ENCODE measurements around the gene CATSPER1. TPM values are rescaled to one million over a fixed set of nuclear protein-coding genes. Genes with fewer than 3 reads are reported as not detected.

The CATSPER1 gene
- total and polyA plus RNA-seq, 2 donors (not counting 3 experiments of a cell fraction or from before 2014, with no cell fraction given): 0.68 to 1.0 TPM

DNA sequence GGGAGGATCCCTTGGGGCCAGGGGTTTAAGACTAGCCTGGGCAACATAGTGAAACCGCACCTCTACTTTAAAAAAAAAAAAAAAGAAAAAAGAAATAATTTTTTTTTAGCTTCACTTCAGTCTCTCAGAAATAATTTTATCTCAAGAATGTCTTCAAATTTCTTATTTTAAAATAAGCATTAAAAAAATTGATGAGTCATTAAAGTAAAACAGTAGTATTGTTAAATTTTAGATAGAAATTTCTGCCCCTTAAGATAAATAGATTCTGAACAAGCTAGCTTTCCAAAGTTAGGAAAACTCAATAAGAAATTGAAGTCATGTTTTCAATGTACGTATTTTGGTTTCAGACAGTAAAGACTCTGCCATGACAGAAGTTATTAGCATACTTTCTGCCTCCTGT, 36.1 kb upstream of the CATSPER1 start:
- Histone ChIP-seq H3K4me1 (ENCODE audit: control insufficient read depth, extremely low read depth, insufficient read depth, low read length) (no peaks in the 10 kb centered on the region), H3K36me3 (ENCODE audit: control insufficient read depth in 2 of 2, extremely low read depth in 1 of 2, insufficient read depth in 2 of 2, low read length in 2 of 2) (peaks cover 49 to 61% of the 10 kb centered on the region in 2 experiments), H3K27ac (ENCODE audit: insufficient read depth, low read depth, low read length) (no peak overlapping the region), H3K79me2 (ENCODE audit: control insufficient read depth, insufficient read depth, low read length) (peaks cover 11% of the 10 kb centered on the region), H3K4me2 (ENCODE audit: insufficient read depth, low read length) (no peak overlapping the region), H3K27me3 (ENCODE audit: control insufficient read depth in 2 of 2, insufficient read depth in 2 of 2, low read length in 2 of 2) (no peaks in the 10 kb centered on the region), H3K9me3 (replicated peaks; ENCODE audit: control insufficient read depth, insufficient read depth, low read length) (no peaks in the 10 kb centered on the region), H3K4me3 (replicated peaks in 1 of 3; ENCODE audit: insufficient read depth in 1 of 3, low read depth in 1 of 3, low read length in 3 of 3) (no peak overlapping the region), H2AFZ (ENCODE audit: low read depth, low read length) (no peak overlapping the region), H4K20me1 (replicated peaks; ENCODE audit: control insufficient read depth, extremely low read depth, insufficient read depth, low read length) (no peaks in the 10 kb centered on the region), H3K9me1 (replicated peaks; ENCODE audit: control insufficient read depth, extremely low read depth, insufficient read depth, low read length) (no peaks in the 10 kb centered on the region), H3K9ac (replicated peaks; ENCODE audit: extremely low read depth, insufficient read depth, low read length) (no peak overlapping the region)
- BruUV-seq (replicated peaks): no TSS peak
- intact Hi-C loops (cut with micrococcal nuclease) (no loop called here), dilution Hi-C loops (cut with MboI; ENCODE audit: extremely low pct_ligation_motif_present, low sequenced_read_pairs) (no loop called here)
- ChIA-PET CTCF (interaction anchor here (0.6 to 1.5 kb wide), 2 partner anchors 72 to 512 kb away, joined by 3 to 5 read pairs; no protein-coding TSS in a partner anchor), POLR2A (interaction anchor here (0.6 kb wide), 1 partner anchor 10 kb away, joined by 4 read pairs; the partner anchor contains the start of gene SF3B2)
- DNase-seq (ENCODE audit: low read depth, low spot score) (no peak), FAIRE-seq (no peak)
- TF ChIP-seq EZH2 (IDR thresholded peaks at IDR 0.05; ENCODE audit: borderline replicate concordance, low read depth, low read length, severe bottlenecking) (no peak), FOS (IDR thresholded peaks at IDR 0.05; ENCODE audit: borderline replicate concordance, insufficient read depth, low read length) (no peak), POLR2A (IDR thresholded peaks at IDR 0.05; ENCODE audit: low read depth, low read length) (no peak), JUN (IDR thresholded peaks at IDR 0.05; ENCODE audit: borderline replicate concordance, insufficient read depth, insufficient read length, low read depth) (no peak), MYC (IDR thresholded peaks at IDR 0.05; ENCODE audit: low read depth, low read length) (no peak), POLR2AphosphoS5 (IDR thresholded peaks at IDR 0.05; ENCODE audit: insufficient read depth, low read depth, low read length) (no peak), GATA2 (IDR thresholded peaks at IDR 0.05; ENCODE audit: insufficient read depth, insufficient read length, low read depth, low read length) (no peak)
- TF ChIP-seq, protein P1, sequence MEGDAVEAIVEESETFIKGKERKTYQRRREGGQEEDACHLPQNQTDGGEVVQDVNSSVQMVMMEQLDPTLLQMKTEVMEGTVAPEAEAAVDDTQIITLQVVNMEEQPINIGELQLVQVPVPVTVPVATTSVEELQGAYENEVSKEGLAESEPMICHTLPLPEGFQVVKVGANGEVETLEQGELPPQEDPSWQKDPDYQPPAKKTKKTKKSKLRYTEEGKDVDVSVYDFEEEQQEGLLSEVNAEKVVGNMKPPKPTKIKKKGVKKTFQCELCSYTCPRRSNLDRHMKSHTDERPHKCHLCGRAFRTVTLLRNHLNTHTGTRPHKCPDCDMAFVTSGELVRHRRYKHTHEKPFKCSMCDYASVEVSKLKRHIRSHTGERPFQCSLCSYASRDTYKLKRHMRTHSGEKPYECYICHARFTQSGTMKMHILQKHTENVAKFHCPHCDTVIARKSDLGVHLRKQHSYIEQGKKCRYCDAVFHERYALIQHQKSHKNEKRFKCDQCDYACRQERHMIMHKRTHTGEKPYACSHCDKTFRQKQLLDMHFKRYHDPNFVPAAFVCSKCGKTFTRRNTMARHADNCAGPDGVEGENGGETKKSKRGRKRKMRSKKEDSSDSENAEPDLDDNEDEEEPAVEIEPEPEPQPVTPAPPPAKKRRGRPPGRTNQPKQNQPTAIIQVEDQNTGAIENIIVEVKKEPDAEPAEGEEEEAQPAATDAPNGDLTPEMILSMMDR (IDR thresholded peaks at IDR 0.05; ENCODE audit: extremely low read depth in 1 of 2, insufficient read depth in 1 of 2, low read depth in 1 of 2, low read length in 2 of 2): no peak
- TF ChIP-seq, protein P2, sequence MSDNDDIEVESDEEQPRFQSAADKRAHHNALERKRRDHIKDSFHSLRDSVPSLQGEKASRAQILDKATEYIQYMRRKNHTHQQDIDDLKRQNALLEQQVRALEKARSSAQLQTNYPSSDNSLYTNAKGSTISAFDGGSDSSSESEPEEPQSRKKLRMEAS (IDR thresholded peaks at IDR 0.05; ENCODE audit: insufficient read depth, insufficient read length): no peak

Data from endothelial cell of umbilical vein (primary cell).